GM18870 (cell line): ENCODE results near the gene SLC26A9.

ENCODE experiments used
- ATAC-seq: cut with Tn5 transposase; IDR thresholded peaks from one replicate; pipeline ENCODE4 v1.9.1; 2021; ENCODE audit warnings: moderate library complexity; ENCODE audit not compliant: unreplicated experiment

Gene SLC26A9

GRCh38 chr1:205928317-205928716 is 14.9 kb downstream of the SLC26A9 start:
- ATAC-seq = no peak

- ATAC-seq = no peak
Measured at GRCh38 chr1:205927676-205928075, 15.6 kb downstream of the SLC26A9 start.

GRCh38 chr1:205927247-205927646 is 16.0 kb downstream of the SLC26A9 start:
- no peak for ATAC-seq

GRCh38 chr1:205926636-205927035 is 16.6 kb downstream of the SLC26A9 start:
- no peak for ATAC-seq

GRCh38 chr1:205926213-205926612 is 17.0 kb downstream of the SLC26A9 start:
- ATAC-seq = no peak

- ATAC-seq = no peak
Measured at GRCh38 chr1:205925736-205926135, 17.5 kb downstream of the SLC26A9 start.

GRCh38 chr1:205924460-205924790 is 18.8 kb downstream of the SLC26A9 start:
- ATAC-seq = no peak

GRCh38 chr1:205923651-205924459 is 19.4 kb downstream of the SLC26A9 start:
- no peak for ATAC-seq

GRCh38 chr1:205922806-205923205 is 20.4 kb downstream of the SLC26A9 start:
- no peak for ATAC-seq

GRCh38 chr1:205922314-205922713 is 20.9 kb downstream of the SLC26A9 start:
- ATAC-seq = no peak

GRCh38 chr1:205921570-205921909 is 21.7 kb downstream of the SLC26A9 start:
- ATAC-seq = no peak

- ATAC-seq = no peak
Measured at GRCh38 chr1:205920861-205921569, 22.2 kb downstream of the SLC26A9 start.

GRCh38 chr1:205920159-205920558 is 23.1 kb downstream of the SLC26A9 start:
- ATAC-seq = no peak

GRCh38 chr1:205918955-205919746 is 24.1 kb downstream of the SLC26A9 start:
- ATAC-seq = no peak

- no peak for ATAC-seq
Measured at GRCh38 chr1:205917466-205918238, 25.6 kb downstream of the SLC26A9 start.

- no peak for ATAC-seq
Measured at GRCh38 chr1:205916541-205916940, 26.7 kb downstream of the SLC26A9 start.

GRCh38 chr1:205915354-205915990 is 27.8 kb downstream of the SLC26A9 start:
- ATAC-seq = no peak

- no peak for ATAC-seq
Measured at GRCh38 chr1:205914730-205915129, 28.5 kb downstream of the SLC26A9 start.

- no peak for ATAC-seq
Measured at GRCh38 chr1:205914155-205914507, 29.1 kb downstream of the SLC26A9 start.

- no peak for ATAC-seq
Measured at GRCh38 chr1:205913451-205914154, 29.7 kb downstream of the SLC26A9 start.
